Activated CD4-positive, alpha-beta memory T cell treated with anti-CD3 and anti-CD28 coated beads, Interleukin-2, amount 10 ng/mL, durations not matched to agents 7 days and 5 days (primary cell): ENCODE results near the gene MTHFR. TPM values are rescaled to one million over a fixed set of nuclear protein-coding genes. Genes with fewer than 3 reads are reported as not detected.
A peak's percentile ranks its signal among the peaks of the same experiment; 100 is the strongest.

Source experiments
- CTCF ChIA-PET: fragments of 350-600 bp; sonication (Branson Sonifier 250); formaldehyde crosslinking; loops from one replicate; lab custom pipeline; 2021; ENCODE audit warnings: antibody characterized with exemption, inconsistent platforms; lab: Charles Lee
- POLR2A ChIA-PET: fragments of 350-600 bp; sonication (Branson Sonifier 250); formaldehyde crosslinking; loops from one replicate; lab custom pipeline; 2021; ENCODE audit warnings: antibody characterized with exemption; lab: Charles Lee
- DNase-seq: peaks from one replicate; pipeline ENCODE4 v3.0.0-alpha.2; 2020
- H3K27ac Mint-ChIP-seq: one replicate; pipeline ENCODE4 v1.8.0; 2021; ENCODE audit warnings: mild to moderate bottlenecking, mixed read lengths
- H3K27me3 Mint-ChIP-seq: one replicate; pipeline ENCODE4 v1.8.0; 2021; ENCODE audit warnings: mixed read lengths
- H3K36me3 Mint-ChIP-seq: one replicate; pipeline ENCODE4 v1.8.0; 2021; ENCODE audit warnings: low read depth, mixed read lengths
- H3K4me1 Mint-ChIP-seq: one replicate; pipeline ENCODE4 v1.8.0; 2021; ENCODE audit warnings: mixed read lengths
- H3K4me3 Mint-ChIP-seq: one replicate; pipeline ENCODE4 v1.8.0; 2021; ENCODE audit warnings: mild to moderate bottlenecking, mixed read lengths
- H3K9me3 Mint-ChIP-seq: one replicate; pipeline ENCODE4 v1.8.0; 2021; ENCODE audit warnings: mixed read lengths
- total RNA-seq, 2 experiments: library from RNA; stranded (reverse); gene quantifications; one replicate each; pipeline ENCODE4 v1.2.3, GENCODE V29; 2021

Gene MTHFR
- 10 to 100 TPM; 29.4 to 32.2 TPM for total RNA-seq

DNA sequence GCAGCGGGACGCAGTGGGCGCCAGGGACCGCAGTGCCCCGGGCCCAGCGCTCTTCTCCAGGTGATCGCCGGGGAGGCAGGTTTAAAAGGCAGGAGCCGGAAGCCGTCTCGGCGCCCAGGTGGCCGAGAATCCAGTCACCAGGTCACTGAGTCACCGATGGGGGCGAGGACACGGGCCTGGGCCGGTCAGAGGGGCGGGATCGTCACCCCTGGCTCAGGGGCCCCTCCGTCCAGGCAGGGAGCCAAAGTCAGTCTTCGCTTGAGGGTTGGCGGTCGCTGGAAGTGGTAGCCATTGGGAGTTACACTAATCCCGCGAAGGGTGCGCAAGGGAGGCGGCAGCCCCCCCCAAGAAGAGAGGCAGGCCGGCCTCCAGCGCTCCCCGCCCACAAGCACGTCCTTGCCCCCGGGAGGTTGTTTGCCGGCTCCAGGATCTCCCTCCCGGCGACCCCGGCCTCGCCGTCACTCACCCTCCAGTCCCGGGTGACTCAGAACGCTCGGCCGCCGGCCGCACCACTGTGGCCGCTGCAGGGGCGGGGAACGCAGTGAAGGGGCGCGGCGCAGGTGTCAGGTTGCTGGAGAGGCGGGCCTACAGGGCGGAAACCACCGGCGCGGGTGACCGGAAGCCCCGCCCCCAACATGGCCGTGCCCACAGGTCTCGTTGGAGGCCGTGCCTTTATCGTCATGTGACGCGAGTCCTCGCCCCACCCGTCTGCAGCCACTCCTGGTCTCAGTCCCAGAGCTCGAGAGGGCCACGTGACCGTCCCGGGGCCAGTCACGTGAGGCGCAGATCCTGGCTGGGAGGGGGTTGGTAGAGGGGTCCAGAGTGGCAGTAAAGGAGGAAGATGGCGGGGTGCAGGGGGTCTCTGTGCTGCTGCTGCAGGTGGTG, at the start of gene MTHFR, which contains the start of gene CLCN6:
MTHFR (minus strand) TSS at position 543 of the 885 bp plus-strand sequence. CDS start 2,848 bp downstream, outside the sequence.
CLCN6 (plus strand) TSS at position 770 of the 885 bp plus-strand sequence; CDS start at position 842, 72 bp downstream.
- POLR2A ChIA-PET, result interaction anchor here (0.8 to 4.9 kb wide), 12 partner anchors 13 to 793 kb away, joined by 3 to 113 read pairs (median 4); partner anchors contain the start of genes MAD2L2, MFN2 and TARDBP
- Mint-ChIP-seq H3K36me3 (peaks cover 33% of the 10 kb centered on the region), H3K9me3 (no peaks in the 10 kb centered on the region)

GRCh38 chr1:11855430-11855829, 49.7 kb upstream of the MTHFR start:
- Mint-ChIP-seq H3K27ac (no peak overlapping the region), H3K4me3 (no peak overlapping the region), H3K36me3 (no peaks in the 10 kb centered on the region), H3K27me3 (peaks cover 51% of the 10 kb centered on the region), H3K4me1 (no peaks in the 10 kb centered on the region), H3K9me3 (no peaks in the 10 kb centered on the region)
- DNase-seq, result no peak
- ChIA-PET POLR2A (interaction anchor here (1.3 to 2.3 kb wide), 2 partner anchors 53 to 54 kb away, joined by 5 to 11 read pairs; no protein-coding TSS in a partner anchor), CTCF (no interaction called here)

More for the DNA sequence above, at the start of gene MTHFR, which contains the start of gene CLCN6:
- Mint-ChIP-seq H3K4me1 (peaks cover 70% of the 10 kb centered on the region), H3K4me3 (peak within 1 kb of the TSS; percentile 96), H3K27me3 (no peaks in the 10 kb centered on the region), H3K27ac (peak within 1 kb of the TSS; percentile 88)
- CTCF ChIA-PET, result interaction anchor here (0.6 to 1.6 kb wide), 6 partner anchors 86 to 238 kb away, joined by 3 to 6 read pairs (median 4); no protein-coding TSS in a partner anchor
- DNase-seq, result peak; percentile 99

DNA sequence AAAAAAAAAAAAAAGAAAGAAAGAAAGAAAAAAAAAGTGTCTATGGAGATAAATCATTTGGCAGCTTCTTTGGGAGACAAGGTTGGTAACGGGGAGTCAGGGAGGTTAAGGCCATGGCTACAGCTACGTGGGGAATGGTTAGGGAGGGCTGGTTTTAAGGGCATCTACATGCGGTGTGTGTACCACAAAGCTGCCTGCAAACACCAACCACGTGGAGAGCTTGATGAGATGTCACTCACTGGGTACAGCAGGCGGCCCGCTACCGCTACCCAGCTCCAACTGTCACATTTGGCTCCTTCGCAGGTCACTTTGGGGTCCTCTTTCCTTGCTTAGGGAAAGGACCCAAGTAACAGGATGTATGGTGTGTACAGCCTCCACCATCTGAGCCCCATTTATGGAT, 48.8 kb upstream of the MTHFR start:
- no peak overlapping the region for H3K27ac Mint-ChIP-seq
- POLR2A ChIA-PET, result interaction anchor here (0.7 kb wide), 1 partner anchor 103 kb away, joined by 3 read pairs; no protein-coding TSS in a partner anchor
- no peaks in the 10 kb centered on the region for H3K9me3 Mint-ChIP-seq
- DNase-seq, result no peak
- CTCF ChIA-PET, result no interaction called here
- peaks cover 42% of the 10 kb centered on the region for H3K27me3 Mint-ChIP-seq
- H3K4me3 Mint-ChIP-seq, result no peak overlapping the region
- no peaks in the 10 kb centered on the region for H3K36me3 Mint-ChIP-seq
- H3K4me1 Mint-ChIP-seq, result no peaks in the 10 kb centered on the region

DNA sequence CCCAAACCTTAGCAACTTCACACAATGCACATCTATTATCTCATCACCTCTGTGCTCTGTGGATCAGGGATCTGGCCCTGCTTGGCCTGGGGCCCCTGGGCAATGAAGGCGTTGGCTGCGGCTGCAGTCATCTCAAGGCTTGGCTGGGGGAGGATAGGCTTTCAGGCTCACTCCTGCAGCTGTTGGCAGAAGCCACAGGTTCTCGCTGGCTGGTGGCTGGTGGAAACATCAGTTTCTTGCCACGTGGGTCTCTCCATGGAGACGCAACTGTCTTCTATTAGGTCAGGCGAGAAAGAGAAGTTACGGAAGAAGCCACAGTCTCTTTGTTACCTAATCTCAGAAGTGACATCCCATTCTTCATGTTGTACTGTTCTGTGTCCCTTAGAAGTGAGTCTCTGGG, 45.4 kb upstream of the MTHFR start:
- Mint-ChIP-seq H3K27ac (no peak overlapping the region), H3K9me3 (no peaks in the 10 kb centered on the region), H3K4me1 (no peaks in the 10 kb centered on the region), H3K27me3 (peaks cover 16% of the 10 kb centered on the region), H3K36me3 (no peaks in the 10 kb centered on the region), H3K4me3 (no peak overlapping the region)
- CTCF ChIA-PET, result no interaction called here
- DNase-seq, result no peak
- POLR2A ChIA-PET, result interaction anchor here (1.0 kb wide), 1 partner anchor 57 kb away, joined by 3 read pairs; no protein-coding TSS in a partner anchor

- no peak for DNase-seq
- no peak overlapping the region for H3K4me3 Mint-ChIP-seq
- H3K4me1 Mint-ChIP-seq, result no peaks in the 10 kb centered on the region
- peaks cover 5% of the 10 kb centered on the region for H3K36me3 Mint-ChIP-seq
- peaks cover 16% of the 10 kb centered on the region for H3K27me3 Mint-ChIP-seq
- H3K9me3 Mint-ChIP-seq, result no peaks in the 10 kb centered on the region
- no peak overlapping the region for H3K27ac Mint-ChIP-seq
- ChIA-PET POLR2A (no interaction called here), CTCF (no interaction called here)
Measured at GRCh38 chr1:11850156-11850555, 44.4 kb upstream of the MTHFR start.

- Mint-ChIP-seq H3K4me3 (no peak overlapping the region), H3K27me3 (peaks cover 9% of the 10 kb centered on the region), H3K27ac (no peak overlapping the region), H3K36me3 (peaks cover 13% of the 10 kb centered on the region), H3K9me3 (no peaks in the 10 kb centered on the region), H3K4me1 (no peaks in the 10 kb centered on the region)
- DNase-seq, result no peak
- CTCF ChIA-PET, result no interaction called here
- POLR2A ChIA-PET, result interaction anchor here (1.0 kb wide), 1 partner anchor 60 kb away, joined by 3 read pairs; no protein-coding TSS in a partner anchor
Measured at GRCh38 chr1:11848373-11848700, 42.6 kb upstream of the MTHFR start.

- H3K4me1 Mint-ChIP-seq, result no peaks in the 10 kb centered on the region
- ChIA-PET POLR2A (interaction anchor here (0.8 to 1.0 kb wide), 2 partner anchors 60 to 61 kb away, joined by 3 read pairs; no protein-coding TSS in a partner anchor), CTCF (interaction anchor here (2.3 kb wide), 1 partner anchor 10 kb away, joined by 8 read pairs; no protein-coding TSS in a partner anchor)
- H3K4me3 Mint-ChIP-seq, result no peak within 1 kb of the TSS
- H3K9me3 Mint-ChIP-seq, result no peaks in the 10 kb centered on the region
- H3K27ac Mint-ChIP-seq, result no peak within 1 kb of the TSS
- peaks cover 13% of the 10 kb centered on the region for H3K36me3 Mint-ChIP-seq
- DNase-seq, result no peak
- H3K27me3 Mint-ChIP-seq, result peaks cover 6% of the 10 kb centered on the region
Measured at GRCh38 chr1:11847667-11848372, 42.1 kb upstream of the MTHFR start, which contains the start of gene NPPA. Gene NPPA, minus strand, starts transcription at chr1:11847783. Its CDS starts 99 bp downstream, at chr1:11847684.

DNA sequence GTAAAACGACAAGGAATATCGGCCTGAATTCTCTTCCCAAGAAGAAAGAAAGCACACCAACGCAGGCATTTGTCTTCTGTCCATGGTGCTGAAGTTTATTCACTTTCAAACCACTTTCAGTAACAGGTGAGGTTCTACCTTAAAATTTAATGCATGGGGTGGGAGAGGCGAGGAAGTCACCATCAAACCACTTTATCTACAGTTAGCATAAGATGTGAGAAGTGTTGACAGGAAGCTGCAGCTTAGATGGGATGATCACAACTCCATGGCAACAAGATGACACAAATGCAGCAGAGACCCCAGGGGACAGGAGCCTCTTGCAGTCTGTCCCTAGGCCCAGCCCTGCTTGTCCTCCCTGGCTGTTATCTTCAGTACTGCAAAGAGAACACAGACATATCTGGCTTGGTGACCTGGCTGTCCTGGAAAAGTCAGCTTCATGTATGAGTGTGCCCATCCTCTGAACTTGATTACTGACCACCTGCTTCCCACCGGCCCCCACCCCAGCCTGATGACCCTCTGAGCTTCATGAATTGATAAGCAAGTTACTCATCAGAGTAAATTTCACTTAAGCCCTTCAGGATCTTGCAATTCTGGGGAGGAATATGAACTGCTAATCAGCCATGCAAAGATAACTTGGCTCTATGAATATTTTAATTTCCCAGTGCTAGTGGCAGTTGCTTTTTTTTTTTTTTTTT, 40.0 kb upstream of the MTHFR start:
- no peaks in the 10 kb centered on the region for H3K9me3 Mint-ChIP-seq
- H3K27me3 Mint-ChIP-seq, result no peaks in the 10 kb centered on the region
- H3K27ac Mint-ChIP-seq, result no peak overlapping the region
- CTCF ChIA-PET, result interaction anchor here (0.7 to 2.3 kb wide), 3 partner anchors 8 to 55 kb away, joined by 3 to 8 read pairs (median 3); no protein-coding TSS in a partner anchor
- POLR2A ChIA-PET, result interaction anchor here (1.5 to 11.3 kb wide), 2 partner anchors 17 to 63 kb away, joined by 3 to 137 read pairs; no protein-coding TSS in a partner anchor
- no peaks in the 10 kb centered on the region for H3K4me1 Mint-ChIP-seq
- DNase-seq, result no peak
- peaks cover 22% of the 10 kb centered on the region for H3K36me3 Mint-ChIP-seq
- no peak overlapping the region for H3K4me3 Mint-ChIP-seq

GRCh38 chr1:11842154-11843041, 36.6 kb upstream of the MTHFR start:
- Mint-ChIP-seq H3K27ac (no peak overlapping the region), H3K4me3 (no peak overlapping the region), H3K9me3 (no peaks in the 10 kb centered on the region), H3K4me1 (peaks cover 1% of the 10 kb centered on the region), H3K36me3 (peaks cover 45% of the 10 kb centered on the region), H3K27me3 (no peaks in the 10 kb centered on the region)
- no peak for DNase-seq
- POLR2A ChIA-PET, result interaction anchor here (11.3 kb wide), 1 partner anchor 67 kb away, joined by 137 read pairs; no protein-coding TSS in a partner anchor
- CTCF ChIA-PET, result no interaction called here

GRCh38 chr1:11841245-11842153, 35.7 kb upstream of the MTHFR start:
- Mint-ChIP-seq H3K9me3 (no peaks in the 10 kb centered on the region), H3K4me1 (peaks cover 1% of the 10 kb centered on the region), H3K27ac (no peak overlapping the region), H3K4me3 (no peak overlapping the region), H3K36me3 (peaks cover 47% of the 10 kb centered on the region), H3K27me3 (no peaks in the 10 kb centered on the region)
- ChIA-PET CTCF (interaction anchor here (1.0 to 3.9 kb wide), 2 partner anchors 38 to 52 kb away, joined by 3 to 20 read pairs; no protein-coding TSS in a partner anchor), POLR2A (interaction anchor here (11.3 kb wide), 1 partner anchor 68 kb away, joined by 137 read pairs; no protein-coding TSS in a partner anchor)
- no peak for DNase-seq
